Activated CD4-positive, alpha-beta T cell treated with anti-CD3 and anti-CD28 coated beads, Interleukin-10, Interleukin-2, amounts not matched to agents 100 ng/mL and 50 ng/mL, durations not matched to agents 16 hours and 8 hours (primary cell): ENCODE data around the gene ANKRD29.
A peak's percentile ranks its signal among the peaks of the same experiment; 100 is the strongest.
"Not testable (repeated sequence)": the region's sequence is repeated elsewhere in the genome, so short reads cannot be mapped to it uniquely, and the experiment has no call there.

Experiments used
- DNase-seq: peaks from one replicate; pipeline ENCODE4 v3.0.0-alpha.2; 2020

ANKRD29 gene

GRCh38 chr18:23613091-23613475 is 49.6 kb downstream of the ANKRD29 start:
- DNase-seq, result not testable (repeated sequence)

GRCh38 chr18:23612434-23613090 is 50.1 kb downstream of the ANKRD29 start:
- DNase-seq, result no peak

- no peak for DNase-seq
Observed at GRCh38 chr18:23609390-23610023, 53.2 kb downstream of the ANKRD29 start.

- DNase-seq, result no peak
Observed at GRCh38 chr18:23608211-23608610, 54.5 kb downstream of the ANKRD29 start.

- no peak for DNase-seq
Observed at GRCh38 chr18:23605941-23606340, 56.8 kb downstream of the ANKRD29 start.

- DNase-seq, result no peak
Observed at GRCh38 chr18:23599809-23600208, 62.9 kb downstream of the ANKRD29 start.

- no peak for DNase-seq
Observed at GRCh38 chr18:23596183-23596582, 66.5 kb downstream of the ANKRD29 start.

- DNase-seq, result no peak
Observed at GRCh38 chr18:23595591-23595990, 67.1 kb downstream of the ANKRD29 start.

GRCh38 chr18:23593720-23594119 is 69.0 kb downstream of the ANKRD29 start:
- peak; percentile 55 for DNase-seq

- no peak for DNase-seq
Observed at GRCh38 chr18:23592911-23593310, 69.8 kb downstream of the ANKRD29 start.

GRCh38 chr18:23591011-23591410 is 71.7 kb downstream of the ANKRD29 start:
- DNase-seq, result no peak

GRCh38 chr18:23588836-23589560 is 73.7 kb downstream of the ANKRD29 start:
- DNase-seq, result no peak

GRCh38 chr18:23587220-23587642 is 75.5 kb downstream of the ANKRD29 start:
- DNase-seq, result no peak

- DNase-seq, result peak; percentile 94
Observed at GRCh38 chr18:23586249-23587196, 76.2 kb downstream of the ANKRD29 start, which contains the start of gene NPC1. Gene NPC1, minus strand, starts transcription at chr18:23586506. Its CDS starts 163 bp downstream, at chr18:23586343.

GRCh38 chr18:23585897-23586248 is 76.8 kb downstream of the ANKRD29 start:
- DNase-seq, result no peak

- DNase-seq, result peak; percentile 23
Observed at GRCh38 chr18:23585007-23585871, 77.5 kb downstream of the ANKRD29 start.

GRCh38 chr18:23584019-23584983 is 78.4 kb downstream of the ANKRD29 start:
- no peak for DNase-seq

- DNase-seq, result no peak
Observed at GRCh38 chr18:23583071-23583865, 79.4 kb downstream of the ANKRD29 start.

GRCh38 chr18:23580677-23581367 is 81.9 kb downstream of the ANKRD29 start:
- no peak for DNase-seq
